Measurements from ENCODE around the gene TMPRSS13. TPM values are rescaled to one million over a fixed set of nuclear protein-coding genes. Genes with fewer than 3 reads are reported as not detected.
A peak's percentile ranks its signal among the peaks of the same experiment; 100 is the strongest.

The TMPRSS13 gene
- total and polyA plus RNA-seq, 9 of the 15 experiments (the other 6 are each of a cell fraction or from before 2014, with no cell fraction given), result 0.11 to 0.29 (median 0.15) TPM

DNA sequence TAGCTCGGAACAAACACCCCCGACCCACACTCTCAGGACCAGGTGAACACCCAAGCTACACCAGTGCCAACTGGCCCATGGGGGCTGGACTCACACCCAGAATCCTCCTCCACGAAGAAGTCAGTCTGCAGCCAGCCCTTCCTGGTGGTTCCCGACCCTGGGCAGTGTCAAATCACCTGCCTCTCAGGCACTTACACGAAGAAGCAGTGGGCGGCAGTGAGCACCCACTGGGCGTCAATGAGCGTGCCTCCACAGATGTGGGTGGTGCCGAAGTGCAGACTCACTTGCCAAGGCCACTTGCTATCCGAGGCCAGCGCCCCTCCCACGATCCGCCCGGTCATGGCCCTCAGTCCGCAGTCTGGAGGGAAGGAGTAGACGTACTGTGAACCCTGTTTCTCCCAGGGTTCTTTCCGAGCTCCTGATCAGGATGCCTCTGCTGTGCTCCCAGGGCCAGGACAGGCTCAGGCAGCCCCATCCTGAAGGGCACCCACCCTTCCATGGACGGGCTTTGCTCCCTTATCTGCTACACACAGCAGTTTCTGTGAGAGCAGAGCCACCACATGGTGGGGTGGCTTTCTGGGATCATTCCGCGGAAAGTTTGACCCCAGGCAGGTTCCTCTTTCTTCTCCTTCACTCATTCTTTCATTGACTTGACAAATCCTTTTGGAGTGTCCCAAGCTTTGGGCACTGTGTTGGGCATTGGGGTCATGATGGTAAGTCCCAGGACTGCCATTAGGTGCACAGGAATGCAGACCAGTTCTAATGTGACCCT is 19.4 kb downstream of the TMPRSS13 start (continued):
- TF ChIP-seq, protein P1, sequence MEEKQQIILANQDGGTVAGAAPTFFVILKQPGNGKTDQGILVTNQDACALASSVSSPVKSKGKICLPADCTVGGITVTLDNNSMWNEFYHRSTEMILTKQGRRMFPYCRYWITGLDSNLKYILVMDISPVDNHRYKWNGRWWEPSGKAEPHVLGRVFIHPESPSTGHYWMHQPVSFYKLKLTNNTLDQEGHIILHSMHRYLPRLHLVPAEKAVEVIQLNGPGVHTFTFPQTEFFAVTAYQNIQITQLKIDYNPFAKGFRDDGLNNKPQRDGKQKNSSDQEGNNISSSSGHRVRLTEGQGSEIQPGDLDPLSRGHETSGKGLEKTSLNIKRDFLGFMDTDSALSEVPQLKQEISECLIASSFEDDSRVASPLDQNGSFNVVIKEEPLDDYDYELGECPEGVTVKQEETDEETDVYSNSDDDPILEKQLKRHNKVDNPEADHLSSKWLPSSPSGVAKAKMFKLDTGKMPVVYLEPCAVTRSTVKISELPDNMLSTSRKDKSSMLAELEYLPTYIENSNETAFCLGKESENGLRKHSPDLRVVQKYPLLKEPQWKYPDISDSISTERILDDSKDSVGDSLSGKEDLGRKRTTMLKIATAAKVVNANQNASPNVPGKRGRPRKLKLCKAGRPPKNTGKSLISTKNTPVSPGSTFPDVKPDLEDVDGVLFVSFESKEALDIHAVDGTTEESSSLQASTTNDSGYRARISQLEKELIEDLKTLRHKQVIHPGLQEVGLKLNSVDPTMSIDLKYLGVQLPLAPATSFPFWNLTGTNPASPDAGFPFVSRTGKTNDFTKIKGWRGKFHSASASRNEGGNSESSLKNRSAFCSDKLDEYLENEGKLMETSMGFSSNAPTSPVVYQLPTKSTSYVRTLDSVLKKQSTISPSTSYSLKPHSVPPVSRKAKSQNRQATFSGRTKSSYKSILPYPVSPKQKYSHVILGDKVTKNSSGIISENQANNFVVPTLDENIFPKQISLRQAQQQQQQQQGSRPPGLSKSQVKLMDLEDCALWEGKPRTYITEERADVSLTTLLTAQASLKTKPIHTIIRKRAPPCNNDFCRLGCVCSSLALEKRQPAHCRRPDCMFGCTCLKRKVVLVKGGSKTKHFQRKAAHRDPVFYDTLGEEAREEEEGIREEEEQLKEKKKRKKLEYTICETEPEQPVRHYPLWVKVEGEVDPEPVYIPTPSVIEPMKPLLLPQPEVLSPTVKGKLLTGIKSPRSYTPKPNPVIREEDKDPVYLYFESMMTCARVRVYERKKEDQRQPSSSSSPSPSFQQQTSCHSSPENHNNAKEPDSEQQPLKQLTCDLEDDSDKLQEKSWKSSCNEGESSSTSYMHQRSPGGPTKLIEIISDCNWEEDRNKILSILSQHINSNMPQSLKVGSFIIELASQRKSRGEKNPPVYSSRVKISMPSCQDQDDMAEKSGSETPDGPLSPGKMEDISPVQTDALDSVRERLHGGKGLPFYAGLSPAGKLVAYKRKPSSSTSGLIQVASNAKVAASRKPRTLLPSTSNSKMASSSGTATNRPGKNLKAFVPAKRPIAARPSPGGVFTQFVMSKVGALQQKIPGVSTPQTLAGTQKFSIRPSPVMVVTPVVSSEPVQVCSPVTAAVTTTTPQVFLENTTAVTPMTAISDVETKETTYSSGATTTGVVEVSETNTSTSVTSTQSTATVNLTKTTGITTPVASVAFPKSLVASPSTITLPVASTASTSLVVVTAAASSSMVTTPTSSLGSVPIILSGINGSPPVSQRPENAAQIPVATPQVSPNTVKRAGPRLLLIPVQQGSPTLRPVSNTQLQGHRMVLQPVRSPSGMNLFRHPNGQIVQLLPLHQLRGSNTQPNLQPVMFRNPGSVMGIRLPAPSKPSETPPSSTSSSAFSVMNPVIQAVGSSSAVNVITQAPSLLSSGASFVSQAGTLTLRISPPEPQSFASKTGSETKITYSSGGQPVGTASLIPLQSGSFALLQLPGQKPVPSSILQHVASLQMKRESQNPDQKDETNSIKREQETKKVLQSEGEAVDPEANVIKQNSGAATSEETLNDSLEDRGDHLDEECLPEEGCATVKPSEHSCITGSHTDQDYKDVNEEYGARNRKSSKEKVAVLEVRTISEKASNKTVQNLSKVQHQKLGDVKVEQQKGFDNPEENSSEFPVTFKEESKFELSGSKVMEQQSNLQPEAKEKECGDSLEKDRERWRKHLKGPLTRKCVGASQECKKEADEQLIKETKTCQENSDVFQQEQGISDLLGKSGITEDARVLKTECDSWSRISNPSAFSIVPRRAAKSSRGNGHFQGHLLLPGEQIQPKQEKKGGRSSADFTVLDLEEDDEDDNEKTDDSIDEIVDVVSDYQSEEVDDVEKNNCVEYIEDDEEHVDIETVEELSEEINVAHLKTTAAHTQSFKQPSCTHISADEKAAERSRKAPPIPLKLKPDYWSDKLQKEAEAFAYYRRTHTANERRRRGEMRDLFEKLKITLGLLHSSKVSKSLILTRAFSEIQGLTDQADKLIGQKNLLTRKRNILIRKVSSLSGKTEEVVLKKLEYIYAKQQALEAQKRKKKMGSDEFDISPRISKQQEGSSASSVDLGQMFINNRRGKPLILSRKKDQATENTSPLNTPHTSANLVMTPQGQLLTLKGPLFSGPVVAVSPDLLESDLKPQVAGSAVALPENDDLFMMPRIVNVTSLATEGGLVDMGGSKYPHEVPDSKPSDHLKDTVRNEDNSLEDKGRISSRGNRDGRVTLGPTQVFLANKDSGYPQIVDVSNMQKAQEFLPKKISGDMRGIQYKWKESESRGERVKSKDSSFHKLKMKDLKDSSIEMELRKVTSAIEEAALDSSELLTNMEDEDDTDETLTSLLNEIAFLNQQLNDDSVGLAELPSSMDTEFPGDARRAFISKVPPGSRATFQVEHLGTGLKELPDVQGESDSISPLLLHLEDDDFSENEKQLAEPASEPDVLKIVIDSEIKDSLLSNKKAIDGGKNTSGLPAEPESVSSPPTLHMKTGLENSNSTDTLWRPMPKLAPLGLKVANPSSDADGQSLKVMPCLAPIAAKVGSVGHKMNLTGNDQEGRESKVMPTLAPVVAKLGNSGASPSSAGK (IDR thresholded peaks at IDR 0.05), result peak; percentile 47
- TF ChIP-seq CXXC5 (CRISPR knock-in tag; IDR thresholded peaks at IDR 0.05) (peak; percentile 6; the same call in 1 of the 2 replicates), ZNF24 (IDR thresholded peaks at IDR 0.05) (peak; percentile 95), C11orf30 (IDR thresholded peaks at IDR 0.05; ENCODE audit: low read depth) (peak; percentile 71), ZNF263 (CRISPR knock-in tag; IDR thresholded peaks at IDR 0.05; ENCODE audit: borderline replicate concordance) (peak; percentile 81; the same call in 1 of the 2 replicates), SMARCA4 (IDR thresholded peaks at IDR 0.05) (peak; percentile 77), CEBPG (CRISPR knock-in tag; IDR thresholded peaks at IDR 0.05) (0 out of 2 replicates have a peak, but pooled peaks have one; percentile 19), CEBPG (tag; conservative IDR thresholded peaks at IDR 0.05 in 1 of 2, IDR thresholded peaks at IDR 0.05 in 1 of 2) (no peak), RCOR1 (IDR thresholded peaks at IDR 0.05; ENCODE audit: borderline replicate concordance in 1 of 2, low read depth in 2 of 2, low read length in 2 of 2) (peak in 1 of 2 experiments; percentile 66; a peak in 2 of 4 replicates), NR2C2 (CRISPR knock-in tag; IDR thresholded peaks at IDR 0.05) (peak; percentile 72; the same call in 1 of the 2 replicates), NR2C2 (tag; IDR thresholded peaks at IDR 0.05) (0 out of 2 replicates have a peak, but pooled peaks have one; percentile 42), POLR2AphosphoS5 (IDR thresholded peaks at IDR 0.05; ENCODE audit: control insufficient read depth, insufficient read depth, low read depth, low read length) (peak; percentile 61), ZBTB2 (IDR thresholded peaks at IDR 0.05) (peak; percentile 84; the same call in 1 of the 2 replicates), MYC (IDR thresholded peaks at IDR 0.05; ENCODE audit: low read depth, low read length) (peak; percentile 89), MYC (CRISPR knock-in tag; IDR thresholded peaks at IDR 0.05; ENCODE audit: borderline replicate concordance, low read depth) (no peak)

All from K562 (cell line).